ENCODE results near the gene SURF1.

GRCh38 chr9:133334161-133334560 is 22.1 kb downstream of the SURF1 start:
- no peak for TF ChIP-seq POLR2A (IDR thresholded peaks at IDR 0.05)
- TF ChIP-seq, protein P1, sequence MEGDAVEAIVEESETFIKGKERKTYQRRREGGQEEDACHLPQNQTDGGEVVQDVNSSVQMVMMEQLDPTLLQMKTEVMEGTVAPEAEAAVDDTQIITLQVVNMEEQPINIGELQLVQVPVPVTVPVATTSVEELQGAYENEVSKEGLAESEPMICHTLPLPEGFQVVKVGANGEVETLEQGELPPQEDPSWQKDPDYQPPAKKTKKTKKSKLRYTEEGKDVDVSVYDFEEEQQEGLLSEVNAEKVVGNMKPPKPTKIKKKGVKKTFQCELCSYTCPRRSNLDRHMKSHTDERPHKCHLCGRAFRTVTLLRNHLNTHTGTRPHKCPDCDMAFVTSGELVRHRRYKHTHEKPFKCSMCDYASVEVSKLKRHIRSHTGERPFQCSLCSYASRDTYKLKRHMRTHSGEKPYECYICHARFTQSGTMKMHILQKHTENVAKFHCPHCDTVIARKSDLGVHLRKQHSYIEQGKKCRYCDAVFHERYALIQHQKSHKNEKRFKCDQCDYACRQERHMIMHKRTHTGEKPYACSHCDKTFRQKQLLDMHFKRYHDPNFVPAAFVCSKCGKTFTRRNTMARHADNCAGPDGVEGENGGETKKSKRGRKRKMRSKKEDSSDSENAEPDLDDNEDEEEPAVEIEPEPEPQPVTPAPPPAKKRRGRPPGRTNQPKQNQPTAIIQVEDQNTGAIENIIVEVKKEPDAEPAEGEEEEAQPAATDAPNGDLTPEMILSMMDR (IDR thresholded peaks at IDR 0.05): no peak
